HG02852 (cell line): ENCODE results near the gene UBALD1.

Source experiments
- ATAC-seq: cut with Tn5 transposase; IDR thresholded peaks from one replicate; pipeline ENCODE4 v1.9.1; 2021; ENCODE audit warnings: mild to moderate bottlenecking, moderate library complexity; ENCODE audit not compliant: unreplicated experiment

Gene UBALD1

DNA sequence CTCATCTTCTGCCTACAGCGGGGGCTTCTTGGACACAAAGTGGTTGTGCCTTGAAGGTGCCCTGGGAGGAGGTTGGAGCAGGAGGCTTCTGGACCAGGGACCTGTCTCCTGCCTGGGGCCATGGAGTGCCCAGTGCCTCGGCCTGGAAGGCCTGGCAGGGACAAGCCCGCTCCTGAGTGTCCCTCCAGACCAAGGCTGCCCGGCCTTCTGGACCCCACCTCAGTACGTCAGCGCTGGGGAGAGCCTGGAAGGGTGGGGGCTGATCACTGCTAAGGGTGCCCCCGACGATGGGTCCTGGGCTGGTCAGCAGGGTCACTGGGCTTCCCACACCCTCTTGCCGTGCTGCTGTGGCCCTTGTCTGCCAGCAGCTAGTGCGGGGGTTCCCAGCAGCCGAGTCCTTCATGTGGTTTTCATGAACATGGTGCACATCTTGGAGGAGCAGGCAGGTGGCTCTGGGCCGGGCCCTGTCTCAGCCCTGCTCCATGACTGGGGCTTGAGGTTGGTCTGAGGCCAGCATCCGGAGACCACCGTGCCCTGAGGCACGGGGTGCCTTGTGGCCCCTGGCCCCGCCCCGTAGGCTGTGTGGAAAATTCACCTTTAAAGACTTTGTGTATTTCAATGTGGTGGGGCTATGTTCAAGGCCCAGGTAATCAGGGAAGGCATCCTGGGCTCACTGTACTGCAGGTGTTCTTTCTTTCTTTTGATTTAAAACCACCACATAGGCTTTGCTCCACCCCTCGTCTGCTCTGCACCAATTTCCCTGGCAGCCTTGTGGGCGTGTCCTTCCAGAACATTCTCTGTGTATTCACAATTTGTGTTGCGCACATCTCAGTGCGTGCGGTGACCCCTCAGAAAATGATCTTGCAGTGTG lies 32.3 kb upstream of the UBALD1 start:
- ATAC-seq = no peak

DNA sequence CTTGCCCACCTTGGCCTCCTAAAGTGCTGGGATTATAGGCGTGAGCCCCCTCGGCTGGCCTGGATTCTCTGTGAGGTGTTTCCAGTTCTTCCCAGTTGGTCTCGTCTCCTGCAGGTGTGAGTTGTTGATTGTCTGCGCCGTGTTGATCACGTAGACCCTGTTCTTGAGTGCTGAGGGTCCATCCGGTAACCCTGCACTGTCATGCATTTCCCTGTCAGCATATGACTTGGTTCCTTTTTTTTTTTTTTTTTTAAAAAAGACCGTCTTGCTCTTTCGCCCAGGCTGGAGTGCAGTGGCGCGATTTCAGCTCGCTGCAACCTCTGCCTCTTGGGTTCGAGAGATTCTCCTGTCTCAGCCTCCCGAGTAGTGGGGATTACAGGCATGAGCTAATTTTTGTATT lies 27.2 kb upstream of the UBALD1 start:
- ATAC-seq = no peak

DNA sequence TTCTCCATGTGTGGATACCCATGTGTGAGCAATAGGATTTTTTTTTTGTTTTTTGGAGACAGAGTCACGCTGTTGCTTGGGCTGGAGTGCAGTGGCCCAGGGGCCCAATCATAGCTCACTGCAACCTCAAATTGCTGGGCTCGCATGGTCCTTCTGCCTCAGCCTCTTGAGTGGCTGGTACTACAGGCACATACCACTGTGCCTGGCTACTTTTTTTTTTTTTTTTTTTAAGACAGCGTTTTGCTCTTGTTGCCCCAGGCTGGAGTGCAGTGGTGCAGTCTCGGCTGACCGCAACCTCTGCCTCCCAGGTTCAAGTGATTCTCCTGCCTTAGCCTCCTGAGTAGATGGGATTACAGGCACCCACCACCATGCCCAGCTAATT lies 26.6 kb upstream of the UBALD1 start:
- ATAC-seq = no peak

DNA sequence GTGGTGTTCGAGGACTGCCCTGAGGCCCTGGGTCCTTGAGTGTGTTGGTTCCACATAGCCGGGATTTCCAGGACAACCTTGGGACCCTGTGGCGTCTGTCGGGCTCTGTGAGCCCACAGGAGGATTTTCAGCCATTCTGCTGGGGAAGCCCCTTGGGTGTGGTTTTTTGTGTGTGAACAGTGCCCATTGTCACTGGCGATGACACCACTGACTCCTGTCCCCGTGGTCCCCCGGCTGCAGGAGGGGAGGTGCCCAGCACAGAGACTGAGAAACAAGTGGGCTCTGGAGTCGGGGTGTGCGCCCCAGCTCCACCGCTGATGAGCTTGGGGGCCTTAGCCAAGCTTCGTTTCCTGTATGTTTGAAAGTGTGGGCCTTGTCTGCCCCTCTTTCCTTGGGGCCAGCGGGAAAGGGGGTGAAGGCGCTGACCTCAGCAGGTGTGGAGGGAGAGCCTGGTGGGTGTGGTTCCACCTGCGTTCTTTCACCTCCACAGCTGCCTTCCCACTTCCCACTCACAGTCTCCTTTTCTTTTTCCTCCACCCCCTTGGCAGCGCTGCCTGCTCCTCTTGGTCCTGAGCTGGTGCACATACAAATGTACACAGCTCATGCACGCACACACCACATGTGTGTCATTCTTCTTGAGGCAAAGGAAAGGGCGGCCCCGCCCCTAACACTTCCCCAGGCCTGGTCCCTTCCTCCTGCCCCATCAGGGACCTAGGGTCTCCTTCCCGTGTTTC lies 26.1 kb upstream of the UBALD1 start:
- ATAC-seq = no peak

DNA sequence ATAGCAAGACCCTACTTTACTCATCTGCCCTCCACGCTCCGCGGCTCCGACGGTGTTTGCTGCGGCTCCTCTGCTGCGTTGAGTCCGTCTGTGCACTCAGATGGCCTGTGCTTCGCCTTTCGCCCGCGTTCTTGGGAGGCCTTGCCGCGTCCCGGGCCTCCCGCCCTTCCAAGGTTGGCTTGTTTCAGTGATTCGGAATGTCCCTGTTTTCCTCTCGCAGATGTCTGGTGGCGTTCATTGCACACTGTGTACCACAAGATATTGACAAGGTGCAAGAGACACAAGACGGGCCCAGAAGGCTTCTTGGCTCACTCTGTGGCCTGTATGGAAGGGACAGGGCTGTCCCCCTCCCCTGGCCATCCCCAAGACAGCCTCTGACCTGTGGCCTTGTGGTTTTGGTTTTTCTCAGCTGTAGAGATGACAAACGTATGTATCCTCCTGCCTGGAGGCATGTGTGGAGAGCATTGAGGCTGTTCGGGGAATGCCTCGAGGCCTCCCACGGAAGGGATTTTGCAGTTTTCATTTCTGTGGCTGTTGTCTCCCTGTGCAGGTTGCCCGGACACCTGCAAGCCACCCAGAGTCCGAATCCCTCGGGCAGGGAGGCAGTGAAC lies 25.3 kb upstream of the UBALD1 start:
- no peak for ATAC-seq

DNA sequence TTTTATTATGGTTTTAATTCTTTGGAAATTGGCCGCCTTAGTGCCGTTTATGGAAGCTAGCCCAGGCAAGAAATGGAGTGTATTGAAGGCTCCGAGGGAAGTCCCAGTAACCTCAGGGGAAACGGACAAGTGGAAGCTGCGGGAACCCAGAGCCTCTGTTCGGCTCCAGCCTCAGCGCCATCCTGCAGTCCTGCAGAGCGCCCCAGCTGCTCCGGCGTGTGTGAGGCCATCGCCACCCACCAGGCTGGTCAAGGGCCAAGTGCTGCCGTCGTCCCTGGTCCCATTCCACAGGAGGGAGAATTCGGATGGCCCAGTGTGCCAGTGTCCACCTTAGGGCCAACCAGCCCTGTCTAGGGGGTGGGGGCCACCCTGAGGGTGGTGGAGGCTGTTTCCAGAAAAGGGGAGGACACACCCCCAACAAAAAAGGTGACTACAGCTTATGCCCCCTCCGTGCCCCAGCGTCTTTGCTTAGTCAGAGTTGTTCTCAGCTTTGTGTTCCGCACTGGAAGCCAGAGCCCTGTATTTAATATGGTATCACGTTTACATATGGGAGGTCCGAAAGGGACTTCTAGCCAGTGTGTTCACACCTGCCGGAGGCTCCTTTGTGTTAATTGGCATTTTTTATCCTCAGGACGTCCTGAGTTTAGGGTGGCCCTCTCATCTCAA lies 22.9 kb upstream of the UBALD1 start:
- no peak for ATAC-seq

DNA sequence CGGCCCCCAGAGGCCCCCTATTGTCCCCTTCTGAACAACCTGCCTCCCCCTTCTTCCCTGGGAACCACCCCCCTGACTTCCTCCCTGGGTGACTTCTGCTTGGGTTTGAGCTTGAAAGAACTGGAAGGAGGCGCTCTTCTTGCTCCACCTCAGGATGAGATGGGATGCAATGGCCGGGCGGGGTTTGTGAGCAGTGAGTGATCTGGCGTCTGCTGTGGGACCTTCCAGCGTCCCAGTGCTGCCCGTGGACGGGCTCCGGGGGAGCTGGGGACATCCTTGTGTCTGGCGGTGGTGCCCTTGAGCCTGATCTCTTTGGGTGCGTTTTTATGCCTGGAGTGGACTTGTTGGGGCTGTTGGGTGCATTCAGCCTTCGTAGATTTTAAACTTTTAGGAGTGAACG lies 21.5 kb upstream of the UBALD1 start:
- no peak for ATAC-seq

DNA sequence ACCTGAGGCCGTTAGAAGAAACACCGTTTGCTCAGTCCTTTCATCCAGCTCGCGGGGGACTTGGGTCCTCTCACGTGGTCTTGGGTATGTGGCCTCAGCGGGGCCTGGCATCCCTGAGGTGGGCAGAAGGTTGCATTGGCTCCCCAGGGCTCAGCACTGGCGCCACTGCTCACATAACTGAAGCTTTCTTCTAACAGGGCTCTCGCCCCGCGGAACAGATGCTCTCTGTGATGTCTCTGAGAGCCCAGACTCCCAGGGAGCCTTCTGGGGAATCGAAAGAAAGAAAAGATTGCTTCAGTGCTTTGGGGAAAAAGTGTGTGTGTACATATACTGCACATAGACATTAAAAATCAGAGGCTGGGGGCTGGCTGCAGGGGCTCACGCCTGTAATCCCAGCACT lies 20.1 kb upstream of the UBALD1 start:
- no peak for ATAC-seq

DNA sequence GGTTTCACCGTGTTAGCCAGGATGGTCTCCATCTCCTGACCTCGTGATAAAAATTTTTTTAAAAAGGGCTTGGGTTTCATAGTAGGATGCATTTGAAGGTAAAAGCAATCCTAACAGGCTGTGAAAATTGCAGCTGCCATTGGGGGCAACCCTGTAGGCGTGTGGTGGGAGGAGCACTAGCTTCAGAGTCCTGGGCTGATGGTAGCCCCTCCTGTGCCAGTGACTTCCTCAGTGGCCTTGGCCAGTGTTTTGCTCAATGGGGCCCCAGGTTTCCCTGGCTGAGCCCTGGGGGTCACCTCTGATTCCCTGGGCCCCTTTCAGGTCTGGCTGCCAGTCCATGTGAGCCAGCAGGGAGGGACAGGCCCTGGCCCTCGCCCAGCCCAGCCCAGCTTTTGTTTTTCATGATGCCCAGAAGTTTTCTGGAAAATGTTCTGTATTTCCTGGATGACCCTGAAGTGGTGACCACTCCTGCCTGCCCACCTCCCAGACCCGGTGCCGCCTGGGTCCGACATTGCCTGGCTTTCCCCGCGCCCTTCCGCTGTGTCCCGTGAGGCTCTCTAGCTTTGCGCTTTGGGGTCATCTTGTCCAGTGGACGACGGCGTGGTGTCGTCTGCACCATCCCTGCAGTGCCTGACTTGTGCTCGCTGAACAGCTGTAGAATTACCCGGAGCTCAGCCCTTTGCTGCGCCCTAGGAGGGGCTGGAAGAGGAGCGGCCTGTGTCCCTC lies 19.4 kb upstream of the UBALD1 start:
- no peak for ATAC-seq

DNA sequence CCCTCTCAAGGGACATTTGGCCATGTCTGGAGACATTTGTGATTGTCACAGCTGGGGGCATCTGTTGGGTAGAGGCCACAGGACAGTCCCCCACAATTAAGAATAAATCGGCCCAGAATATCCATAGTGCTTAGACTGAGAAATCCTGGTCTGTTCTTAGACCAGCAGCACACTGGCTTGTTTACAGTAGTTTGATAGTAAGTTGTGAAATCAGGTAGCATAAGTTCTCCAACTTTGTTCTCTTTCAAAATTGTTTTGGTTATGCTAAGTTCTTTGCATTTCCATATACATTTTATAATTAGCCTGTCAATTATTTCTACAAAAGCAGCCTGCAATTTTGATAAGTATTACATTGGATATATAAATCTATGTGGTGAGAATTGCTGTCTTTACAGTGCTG lies 16.8 kb upstream of the UBALD1 start:
- ATAC-seq = no peak

DNA sequence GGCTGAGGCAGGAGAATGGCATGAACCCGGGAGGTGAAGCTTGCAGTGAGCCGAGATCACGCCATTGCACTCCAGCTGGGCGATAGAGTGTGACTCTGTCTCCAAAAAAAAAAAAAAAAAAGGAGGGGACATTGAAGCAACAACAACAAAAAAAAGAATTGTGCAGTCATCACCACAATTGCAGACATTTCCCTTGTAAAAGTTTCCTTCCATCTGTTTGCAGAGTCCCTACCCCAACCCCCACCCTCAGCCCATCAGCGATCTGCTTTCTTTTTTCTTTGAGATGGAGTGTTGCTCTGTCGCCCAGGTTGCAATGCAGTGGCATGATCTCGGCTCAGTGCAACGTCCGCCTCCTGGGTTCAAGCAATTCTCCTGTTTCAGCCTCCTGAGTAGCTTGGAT lies 13.6 kb upstream of the UBALD1 start:
- no peak for ATAC-seq

DNA sequence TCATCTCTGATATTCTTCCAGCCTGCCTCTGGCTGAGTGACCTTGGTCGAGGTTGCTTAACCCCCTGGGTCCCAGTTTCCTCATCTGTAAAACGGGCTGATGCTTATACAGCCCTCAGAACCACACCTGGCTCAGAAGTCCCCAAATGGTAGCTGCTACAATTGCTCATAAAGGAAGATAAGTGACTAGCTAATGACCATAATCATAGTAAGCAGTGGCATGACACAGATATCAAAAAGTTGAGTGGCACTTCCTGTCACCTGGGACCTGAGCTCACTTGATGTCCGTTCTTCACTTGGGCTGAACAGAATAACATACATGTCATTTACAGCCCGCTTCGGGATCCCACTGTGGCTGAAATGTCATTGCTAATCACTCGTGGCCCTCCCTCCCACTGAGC lies 11.7 kb upstream of the UBALD1 start:
- no peak for ATAC-seq

DNA sequence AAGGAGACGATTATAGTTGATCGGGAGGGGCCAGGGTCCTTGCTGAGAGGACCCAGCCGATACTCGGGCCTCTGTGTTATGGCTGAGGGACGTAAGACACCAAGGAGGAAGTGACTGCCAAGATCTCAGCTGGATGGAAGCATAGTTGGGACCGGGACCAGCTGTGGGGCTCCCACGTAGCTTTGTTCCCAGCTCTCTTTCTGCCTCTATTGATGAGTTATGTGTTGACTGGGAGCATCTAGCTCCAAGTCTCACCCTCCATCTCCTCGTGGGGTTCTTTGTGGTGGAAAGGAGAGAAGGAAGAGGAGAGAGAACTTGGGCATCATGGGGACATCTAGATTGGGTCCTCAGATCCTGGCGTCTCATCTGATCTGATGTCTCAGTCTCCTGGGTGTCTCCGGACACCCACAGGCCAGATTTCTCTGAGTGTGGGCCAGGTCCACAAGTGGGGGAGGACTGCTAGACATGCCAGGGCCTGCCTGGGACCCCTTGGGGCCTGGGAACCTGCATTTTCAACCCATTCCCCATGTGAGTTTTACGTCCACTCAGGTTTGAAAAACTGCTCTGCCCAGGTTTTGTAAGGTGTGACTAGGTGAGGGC lies 11.0 kb upstream of the UBALD1 start:
- no peak for ATAC-seq

DNA sequence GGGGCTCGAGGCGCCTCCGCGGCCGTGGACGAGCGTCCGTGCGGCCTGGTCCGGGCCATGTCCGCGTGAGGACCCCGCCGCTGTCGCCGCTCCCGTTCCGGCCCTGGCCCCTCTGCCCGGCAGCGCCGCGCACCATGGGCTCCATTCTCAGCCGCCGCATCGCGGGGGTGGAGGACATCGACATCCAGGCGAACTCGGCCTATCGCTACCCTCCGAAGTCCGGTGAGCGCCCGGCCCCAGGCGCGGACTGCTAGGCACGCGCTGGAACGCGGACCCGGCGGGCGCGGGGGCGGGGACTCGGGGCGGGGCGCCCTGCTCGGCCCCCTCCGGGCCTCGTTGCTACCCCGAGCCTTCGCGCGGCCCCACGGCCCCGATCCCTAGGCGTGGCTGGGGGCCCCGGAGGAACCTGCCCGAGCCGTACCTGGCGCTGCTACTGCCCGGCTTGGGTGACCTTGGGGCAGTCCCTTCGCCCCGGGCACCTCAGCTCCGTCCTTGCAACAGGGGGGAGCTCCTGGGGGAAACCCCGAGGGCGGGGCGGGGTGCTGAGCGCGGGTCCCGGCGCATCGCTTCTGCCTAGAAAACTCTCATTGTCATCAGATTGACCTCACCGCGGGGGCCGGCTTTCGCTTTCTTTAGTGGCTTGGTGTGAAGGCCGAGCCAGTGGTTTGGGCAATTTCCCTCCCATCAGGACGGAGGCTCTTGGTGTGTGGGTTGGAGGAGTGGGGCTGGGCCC lies 10.3 kb upstream of the UBALD1 start:
- ATAC-seq = peak; percentile 47

DNA sequence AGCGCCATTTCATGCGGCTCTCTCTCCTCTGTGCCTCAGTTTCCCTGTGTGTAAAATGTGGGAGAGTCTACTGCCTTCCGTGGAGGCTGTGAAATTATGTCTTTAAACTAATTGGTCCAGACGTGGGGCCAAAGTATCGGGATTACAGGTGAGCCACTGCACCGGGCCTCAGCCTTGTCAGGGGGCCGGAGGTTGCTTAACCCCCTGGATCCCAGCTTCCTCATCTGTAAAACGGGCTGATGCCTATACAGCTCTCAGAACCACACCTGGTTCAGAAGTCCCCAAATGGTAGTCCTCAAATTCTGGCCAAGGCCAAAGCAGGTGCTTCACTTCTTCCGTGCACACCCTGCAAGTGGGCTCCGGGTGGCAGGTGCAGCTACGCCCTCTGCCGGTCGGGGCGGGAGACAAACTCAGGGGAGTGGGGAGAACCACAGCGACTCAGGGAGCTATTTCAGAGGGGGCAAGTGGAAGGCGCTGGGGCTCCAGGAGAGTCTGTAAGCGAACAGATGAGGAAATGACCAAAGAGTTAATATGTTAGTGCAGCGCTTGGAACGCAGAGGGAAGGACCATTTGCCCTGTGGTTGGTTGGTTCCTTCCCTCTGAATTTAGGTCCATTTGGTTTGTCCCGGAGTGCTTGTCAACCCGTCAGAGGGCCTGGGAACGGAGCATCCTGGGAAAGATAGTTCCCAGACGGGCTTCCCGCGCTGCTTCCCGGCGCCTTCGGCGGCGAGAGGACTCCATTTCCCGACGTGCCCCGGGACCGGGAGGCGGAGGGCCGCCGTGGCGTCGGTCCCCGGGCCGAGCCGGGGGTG lies 9.5 kb upstream of the UBALD1 start, which contains the start of gene MGRN1:
Gene MGRN1 (plus strand): TSS at position 812 of the 812 bp plus-strand sequence. CDS start 135 bp downstream, outside the sequence.
- ATAC-seq = peak; percentile 70

DNA sequence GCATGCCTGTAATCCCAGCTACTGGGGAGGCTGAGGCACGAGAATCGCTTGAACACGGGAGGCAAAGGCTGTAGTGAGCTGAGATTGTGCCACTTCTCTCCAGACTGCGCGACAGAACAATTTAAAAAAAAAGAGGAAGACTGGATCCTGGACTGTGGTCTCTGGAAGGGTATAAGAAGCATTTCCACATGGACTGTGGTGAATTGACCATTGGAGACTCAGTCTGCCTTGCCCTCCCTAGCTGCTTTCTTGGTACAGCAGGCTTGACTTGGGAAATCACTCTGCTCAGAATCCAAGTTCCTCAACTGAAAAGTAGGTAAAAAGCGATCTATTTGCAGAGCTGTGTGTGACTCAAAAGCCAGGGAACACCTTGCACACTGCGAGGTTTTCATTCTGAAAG lies 8.9 kb upstream of the UBALD1 start:
- ATAC-seq = no peak

DNA sequence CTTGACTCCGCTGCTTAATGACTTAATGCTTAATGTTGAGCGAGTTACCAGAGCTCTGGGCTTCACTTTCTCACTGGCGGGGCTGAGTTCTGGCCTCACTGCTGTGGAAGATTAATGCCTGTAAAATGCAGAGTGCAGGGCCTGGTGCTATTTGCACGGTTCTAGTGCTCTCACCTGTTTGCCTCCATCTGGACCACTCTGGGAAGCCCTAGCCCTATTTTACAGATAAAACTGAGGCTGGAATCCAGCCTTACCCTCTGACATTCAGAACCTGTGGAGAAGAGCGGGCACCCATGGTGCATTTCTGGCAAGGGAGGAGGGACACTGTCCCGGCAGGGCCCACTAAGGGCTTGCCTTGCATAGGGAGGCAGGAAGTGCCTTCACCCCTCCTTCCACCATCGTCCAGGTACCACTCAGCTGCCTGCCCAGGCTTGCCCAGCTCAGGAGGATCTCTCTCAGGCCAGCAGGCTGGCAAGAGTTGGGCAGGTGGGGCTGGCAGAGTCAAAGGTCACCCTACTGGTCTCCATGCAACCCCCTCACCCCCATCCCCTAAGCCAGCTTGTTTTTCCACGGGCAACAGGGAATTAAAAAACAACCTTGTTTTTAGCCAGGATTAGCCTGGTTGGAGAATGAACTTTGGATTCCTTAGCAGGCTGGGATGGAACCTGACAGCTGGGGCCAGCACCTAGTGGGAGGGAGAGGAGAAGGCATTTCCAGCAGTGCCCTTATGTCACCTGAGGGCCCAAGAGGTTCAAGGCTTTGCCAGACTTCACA lies 4.1 kb upstream of the UBALD1 start:
- no peak for ATAC-seq

DNA sequence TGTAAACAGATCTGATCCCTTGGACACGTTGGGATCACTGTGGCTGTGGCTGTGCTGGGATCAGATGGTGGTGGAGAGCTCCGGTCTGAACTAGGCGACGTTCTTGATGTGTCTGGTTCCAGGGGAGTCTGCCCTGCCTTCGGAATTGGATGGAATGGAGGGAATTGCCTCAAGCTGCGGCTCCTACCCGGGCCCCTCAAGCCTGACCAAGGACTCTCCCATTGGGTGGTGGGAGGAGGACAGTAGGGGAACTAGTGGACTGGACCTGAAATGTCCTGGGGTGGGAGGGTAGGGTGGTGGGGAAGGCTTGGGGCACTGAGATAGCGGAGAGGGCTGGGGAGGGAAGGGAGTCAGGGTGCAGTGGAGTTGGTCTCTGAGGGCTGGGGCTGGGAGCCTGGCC lies 3.2 kb upstream of the UBALD1 start:
- no peak for ATAC-seq
